ENCODE measurements around the gene PIGR.

Gene PIGR

GRCh38 chr1:206965781-206966180 is 19.5 kb upstream of the PIGR start:
- Histone ChIP-seq H2AFZ (ENCODE audit: low read depth, low read length) (no peak overlapping the region), H3K4me3 (ENCODE audit: low read depth in 1 of 2, low read length in 2 of 2) (no peak overlapping the region), H3K27ac (ENCODE audit: low read length) (peak overlapping the region; percentile 50), H3K9ac (ENCODE audit: low read depth, low read length) (no peak overlapping the region), H3K9me3 (ENCODE audit: insufficient read depth, low read length, severe bottlenecking) (no peaks in the 10 kb centered on the region), H3K4me1 (ENCODE audit: insufficient read depth, low read length) (peaks cover 46% of the 10 kb centered on the region), H3K27me3 (ENCODE audit: insufficient read depth, low read length, poor library complexity) (no peaks in the 10 kb centered on the region), H3K36me3 (ENCODE audit: insufficient read depth, low read length) (no peaks in the 10 kb centered on the region), H3K79me2 (ENCODE audit: insufficient read depth, low read length) (no peaks in the 10 kb centered on the region), H4K20me1 (ENCODE audit: insufficient read depth, low read length) (no peaks in the 10 kb centered on the region), H3K4me2 (ENCODE audit: insufficient read depth, low read length) (no peak overlapping the region)
- ATAC-seq (ENCODE audit: insufficient read depth, low read depth) (no peak), DNase-seq (no peak)
- no peak for TF ChIP-seq CTCF (IDR thresholded peaks at IDR 0.05; ENCODE audit: borderline replicate concordance, extremely low read depth, low read length, poor library complexity, severe bottlenecking)
- TF ChIP-seq EZH2 (IDR thresholded peaks at IDR 0.05; ENCODE audit: borderline replicate concordance, low read depth, low read length, severe bottlenecking): no peak

GRCh38 chr1:206963740-206964139 is 17.5 kb upstream of the PIGR start:
- Histone ChIP-seq H3K4me2 (ENCODE audit: insufficient read depth, low read length) (no peak overlapping the region), H3K79me2 (ENCODE audit: insufficient read depth, low read length) (no peaks in the 10 kb centered on the region), H2AFZ (ENCODE audit: low read depth, low read length) (no peak overlapping the region), H3K27me3 (ENCODE audit: insufficient read depth, low read length, poor library complexity) (no peaks in the 10 kb centered on the region), H3K9ac (ENCODE audit: low read depth, low read length) (no peak overlapping the region), H3K4me3 (ENCODE audit: low read depth in 1 of 2, low read length in 2 of 2) (no peak overlapping the region), H3K9me3 (ENCODE audit: insufficient read depth, low read length, severe bottlenecking) (no peaks in the 10 kb centered on the region), H3K27ac (ENCODE audit: low read length) (peak overlapping the region; percentile 18; the same call in 1 of the 2 replicates), H4K20me1 (ENCODE audit: insufficient read depth, low read length) (no peaks in the 10 kb centered on the region), H3K36me3 (ENCODE audit: insufficient read depth, low read length) (no peaks in the 10 kb centered on the region), H3K4me1 (ENCODE audit: insufficient read depth, low read length) (peaks cover 43% of the 10 kb centered on the region)
- no peak for TF ChIP-seq CTCF (IDR thresholded peaks at IDR 0.05; ENCODE audit: borderline replicate concordance, extremely low read depth, low read length, poor library complexity, severe bottlenecking)
- TF ChIP-seq EZH2 (IDR thresholded peaks at IDR 0.05; ENCODE audit: borderline replicate concordance, low read depth, low read length, severe bottlenecking): no peak
- ATAC-seq (ENCODE audit: insufficient read depth, low read depth) (no peak), DNase-seq (no peak)

- H3K9ac ChIP-seq (ENCODE audit: low read depth, low read length): no peak overlapping the region
- no peaks in the 10 kb centered on the region for H3K27me3 ChIP-seq (ENCODE audit: insufficient read depth, low read length, poor library complexity)
- no peak overlapping the region for H3K4me2 ChIP-seq (ENCODE audit: insufficient read depth, low read length)
- H3K79me2 ChIP-seq (ENCODE audit: insufficient read depth, low read length): no peaks in the 10 kb centered on the region
- peaks cover 38% of the 10 kb centered on the region for H3K4me1 ChIP-seq (ENCODE audit: insufficient read depth, low read length)
- no peaks in the 10 kb centered on the region for H3K9me3 ChIP-seq (ENCODE audit: insufficient read depth, low read length, severe bottlenecking)
- no peak overlapping the region for H2AFZ ChIP-seq (ENCODE audit: low read depth, low read length)
- H3K36me3 ChIP-seq (ENCODE audit: insufficient read depth, low read length): no peaks in the 10 kb centered on the region
- no peak for DNase-seq
- ATAC-seq (ENCODE audit: insufficient read depth, low read depth): no peak
- no peak for TF ChIP-seq CTCF (IDR thresholded peaks at IDR 0.05; ENCODE audit: borderline replicate concordance, extremely low read depth, low read length, poor library complexity, severe bottlenecking)
- no peak for TF ChIP-seq EZH2 (IDR thresholded peaks at IDR 0.05; ENCODE audit: borderline replicate concordance, low read depth, low read length, severe bottlenecking)
- H3K4me3 ChIP-seq (ENCODE audit: low read depth in 1 of 2, low read length in 2 of 2): no peak overlapping the region
- no peaks in the 10 kb centered on the region for H4K20me1 ChIP-seq (ENCODE audit: insufficient read depth, low read length)
- peak overlapping the region; percentile 18; the same call in 1 of the 2 replicates for H3K27ac ChIP-seq (ENCODE audit: low read length)
Observed at GRCh38 chr1:206963119-206963712, 16.9 kb upstream of the PIGR start.

Measured in DND-41 (cell line).